ENCODE results near the gene RAB35.

RAB35 gene

DNA sequence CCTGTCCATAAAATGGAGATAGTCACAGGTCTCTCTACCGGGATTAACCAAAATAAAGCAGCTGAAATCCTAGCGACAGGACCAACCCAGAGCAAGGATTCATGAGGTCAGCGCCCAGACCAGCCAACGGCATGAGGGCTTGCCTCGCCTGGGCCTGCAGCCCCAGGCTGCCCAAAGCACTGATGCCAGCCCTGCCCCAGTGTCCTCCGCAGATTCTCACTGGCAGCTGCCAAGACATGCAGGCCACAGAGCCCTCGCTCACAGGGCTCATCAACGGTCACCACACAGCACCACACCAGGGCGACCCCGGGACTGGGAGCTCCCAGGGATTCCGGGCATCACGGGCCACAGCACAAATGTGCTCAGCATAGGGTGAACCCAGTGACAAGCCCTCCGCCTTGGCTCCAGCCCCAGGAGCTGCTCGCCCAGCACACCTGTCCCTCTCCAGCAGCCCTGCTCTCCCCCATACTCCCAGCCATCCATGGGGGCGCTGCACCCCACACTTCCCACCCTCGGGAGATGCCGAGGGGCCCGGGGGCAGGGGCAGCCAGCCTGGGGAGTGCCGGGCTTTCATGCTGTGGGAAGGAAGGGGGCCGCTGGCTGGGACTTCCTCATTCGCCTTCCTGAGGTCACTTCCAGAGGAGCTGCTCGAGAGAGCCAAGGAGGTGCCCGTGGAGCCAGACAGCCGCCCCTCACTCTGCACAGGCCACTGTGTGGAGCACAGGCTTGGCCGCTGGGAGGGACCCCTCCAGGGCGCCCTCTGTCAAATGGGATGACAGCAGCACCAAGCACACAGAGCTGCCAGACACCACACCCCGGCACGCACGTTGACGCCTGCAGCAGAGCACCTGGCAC lies 14.1 kb downstream of the RAB35 start:
- DNase-seq = peak; percentile 55 to 72 (median 59)

GRCh38 chr12:120101617-120102016 lies 14.9 kb downstream of the RAB35 start:
- DNase-seq = no peak

GRCh38 chr12:120101182-120101581 lies 15.4 kb downstream of the RAB35 start:
- DNase-seq = no peak

GRCh38 chr12:120100630-120101029 lies 15.9 kb downstream of the RAB35 start:
- DNase-seq = no peak

DNA sequence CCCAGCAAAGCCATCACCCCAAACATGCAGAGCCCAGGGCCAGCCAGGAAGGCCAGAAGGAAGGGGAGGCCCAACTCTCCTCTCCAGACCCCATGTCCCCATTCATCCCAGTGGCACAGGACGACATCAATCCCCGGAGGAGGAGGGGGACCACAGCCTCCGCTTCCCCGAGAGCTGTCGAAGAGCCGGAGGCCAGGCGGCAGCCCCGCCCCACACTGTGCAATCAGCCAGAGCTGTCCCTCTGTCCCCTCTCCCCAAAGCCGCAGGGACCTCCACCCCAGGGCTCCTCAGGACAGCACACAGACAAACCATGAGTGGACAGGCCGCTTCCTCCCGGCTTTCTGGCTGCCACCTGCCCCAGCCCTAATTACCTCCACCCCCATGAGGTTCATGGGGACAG lies 16.8 kb downstream of the RAB35 start:
- DNase-seq = no peak

DNA sequence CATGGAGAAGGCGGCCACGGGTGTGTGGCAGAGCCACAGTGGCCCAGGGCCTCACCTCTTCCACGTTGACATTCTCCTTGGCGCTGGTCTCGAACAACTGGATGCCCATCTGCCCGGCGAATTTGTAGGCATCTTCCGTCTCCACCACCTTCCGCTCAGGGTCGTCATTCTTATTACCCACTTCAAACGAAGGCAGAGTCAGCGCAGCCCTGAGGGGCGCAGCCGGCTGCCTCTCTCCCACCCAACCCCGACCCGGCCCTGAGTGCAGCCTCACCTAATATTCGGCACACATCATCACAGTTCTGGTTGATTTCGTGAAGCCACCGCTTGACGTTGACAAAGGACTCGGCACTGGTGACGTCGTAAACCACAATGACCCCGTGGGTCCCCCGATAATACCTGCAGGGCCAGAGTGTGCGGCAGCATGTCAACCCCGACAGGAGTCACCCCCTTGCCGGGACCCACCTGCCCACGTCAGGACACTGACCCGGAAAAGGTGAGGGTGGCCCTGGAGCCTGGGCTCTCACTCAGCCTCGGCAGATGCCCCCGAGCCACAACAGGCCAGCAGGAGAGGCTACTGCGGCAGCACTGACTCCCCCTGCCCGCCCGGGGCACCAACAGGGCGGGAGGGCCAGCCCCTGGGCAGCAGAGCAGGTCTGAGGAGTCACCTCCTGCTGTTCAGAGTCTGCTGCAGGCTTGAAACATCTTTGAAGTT lies 17.6 kb downstream of the RAB35 start:
- DNase-seq = no peak

GRCh38 chr12:120096671-120097202 lies 19.8 kb downstream of the RAB35 start:
- DNase-seq = no peak

DNA sequence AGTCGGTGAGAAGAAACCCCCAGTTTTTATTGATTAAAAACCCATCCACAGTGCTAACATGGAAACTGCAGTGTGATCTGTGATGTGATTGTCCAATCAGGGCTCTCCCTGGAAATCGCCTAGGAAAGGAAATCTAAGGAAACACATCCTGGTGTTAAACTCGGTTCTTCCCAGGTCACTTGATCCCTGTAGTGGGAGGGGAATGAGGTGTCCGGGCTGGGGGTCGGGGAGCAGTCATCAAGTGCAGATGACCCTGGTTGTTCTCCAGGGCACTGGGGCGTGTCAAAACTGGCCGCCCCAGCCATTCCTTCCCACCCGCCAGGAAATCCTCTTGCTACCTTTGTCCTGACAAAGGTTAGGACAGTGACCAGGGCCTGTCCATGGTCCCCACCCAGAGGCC lies 20.8 kb downstream of the RAB35 start:
- no peak for DNase-seq

GRCh38 chr12:120095331-120095730 lies 21.2 kb downstream of the RAB35 start:
- no peak for DNase-seq

DNA sequence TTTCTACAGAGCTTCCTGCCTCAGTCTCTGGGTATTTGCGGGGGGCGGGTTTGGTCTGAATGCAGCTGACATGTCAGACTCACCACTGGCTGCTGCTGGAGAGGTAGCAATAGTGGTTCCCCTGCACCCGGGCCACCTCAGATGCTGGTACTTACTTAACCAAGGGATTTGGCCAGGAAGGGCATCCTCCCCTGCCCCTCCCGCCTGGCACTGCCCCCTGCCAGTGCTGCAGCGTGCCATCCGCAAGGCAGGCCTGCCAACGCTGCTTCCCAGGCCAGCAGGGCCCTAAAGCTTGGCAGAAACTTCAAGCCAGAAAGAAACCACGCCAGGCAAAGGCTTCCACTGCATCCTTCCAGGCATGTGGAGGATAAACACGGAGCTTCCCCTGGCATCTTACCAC lies 22.1 kb downstream of the RAB35 start:
- no peak for DNase-seq

DNA sequence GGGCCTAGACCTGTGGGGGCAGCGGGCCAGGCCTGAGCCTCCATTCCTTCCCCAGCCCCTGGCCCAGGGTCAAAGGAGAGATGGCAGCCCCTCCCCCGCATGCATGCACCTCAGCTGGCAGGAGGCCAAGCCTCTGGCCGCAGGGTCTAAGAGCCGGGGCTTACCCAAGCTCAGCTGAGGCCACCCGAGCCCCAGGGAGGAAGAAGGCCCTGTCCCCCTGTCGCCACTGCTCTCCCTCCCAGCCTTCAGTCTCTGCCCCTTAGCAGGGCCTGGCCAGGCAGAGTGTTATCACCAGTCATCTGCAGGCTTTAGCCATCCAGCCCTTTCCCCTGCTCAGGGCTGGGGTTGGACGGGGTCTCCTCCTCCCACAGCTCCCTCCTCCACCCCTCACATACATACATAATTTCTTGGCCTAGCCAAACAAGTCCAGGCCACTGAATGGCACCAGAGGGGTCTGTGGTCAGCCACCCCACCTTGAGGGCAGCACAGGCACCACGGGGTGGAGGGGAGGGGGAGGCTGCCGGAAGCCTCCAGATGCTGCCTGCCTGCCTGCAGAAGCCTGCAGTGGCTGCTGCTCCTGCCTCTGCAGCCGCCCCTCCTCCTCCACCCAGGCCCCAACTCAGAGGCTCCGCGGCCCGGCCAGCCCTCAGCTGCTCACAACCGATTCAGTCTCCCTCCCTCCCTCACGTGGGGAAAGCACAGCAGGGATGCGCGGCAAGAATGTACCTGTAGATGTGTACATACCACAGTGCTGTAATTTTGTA lies 22.8 kb downstream of the RAB35 start:
- DNase-seq = no peak

- DNase-seq = no peak
Measured at GRCh38 chr12:120093336-120093591, 23.3 kb downstream of the RAB35 start.

DNA sequence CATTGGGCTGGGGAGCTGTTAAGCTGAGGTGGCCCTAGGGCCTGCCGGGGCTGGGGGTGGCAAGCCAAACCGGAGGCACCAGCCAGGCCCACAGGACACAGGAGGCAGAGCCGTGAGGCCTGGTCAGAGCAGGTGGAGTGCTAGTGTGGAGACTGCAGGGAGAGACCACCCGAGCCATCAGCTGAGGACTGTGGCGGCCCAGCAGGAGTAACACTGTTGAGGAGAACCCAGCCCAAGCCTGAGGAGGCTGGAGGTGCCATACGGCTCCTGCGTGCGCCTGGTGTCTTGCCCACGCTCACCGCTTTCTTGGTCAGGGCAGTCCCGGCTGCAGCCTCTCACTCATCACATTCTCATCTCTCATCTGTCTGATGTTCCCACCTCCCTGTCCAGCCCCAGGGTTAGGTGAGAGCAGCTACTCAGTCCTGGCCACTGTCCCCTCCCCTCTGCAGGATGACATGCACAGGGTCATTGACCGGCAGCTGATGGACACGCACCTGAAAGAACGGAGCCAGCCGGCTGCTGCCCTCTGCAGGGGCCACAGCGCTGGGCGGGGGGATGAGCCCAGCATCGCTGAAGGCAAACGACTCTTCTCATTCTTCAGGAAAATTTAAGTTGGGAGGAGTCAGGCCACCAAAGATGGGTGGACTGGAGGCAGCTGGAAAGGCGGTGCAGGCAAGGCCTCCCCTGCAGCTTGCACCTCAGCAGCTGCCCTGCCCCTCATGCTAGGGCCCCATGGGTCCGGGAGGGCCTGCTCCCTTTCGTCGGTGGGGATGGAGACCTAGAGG lies 23.8 kb downstream of the RAB35 start:
- no peak for DNase-seq

DNA sequence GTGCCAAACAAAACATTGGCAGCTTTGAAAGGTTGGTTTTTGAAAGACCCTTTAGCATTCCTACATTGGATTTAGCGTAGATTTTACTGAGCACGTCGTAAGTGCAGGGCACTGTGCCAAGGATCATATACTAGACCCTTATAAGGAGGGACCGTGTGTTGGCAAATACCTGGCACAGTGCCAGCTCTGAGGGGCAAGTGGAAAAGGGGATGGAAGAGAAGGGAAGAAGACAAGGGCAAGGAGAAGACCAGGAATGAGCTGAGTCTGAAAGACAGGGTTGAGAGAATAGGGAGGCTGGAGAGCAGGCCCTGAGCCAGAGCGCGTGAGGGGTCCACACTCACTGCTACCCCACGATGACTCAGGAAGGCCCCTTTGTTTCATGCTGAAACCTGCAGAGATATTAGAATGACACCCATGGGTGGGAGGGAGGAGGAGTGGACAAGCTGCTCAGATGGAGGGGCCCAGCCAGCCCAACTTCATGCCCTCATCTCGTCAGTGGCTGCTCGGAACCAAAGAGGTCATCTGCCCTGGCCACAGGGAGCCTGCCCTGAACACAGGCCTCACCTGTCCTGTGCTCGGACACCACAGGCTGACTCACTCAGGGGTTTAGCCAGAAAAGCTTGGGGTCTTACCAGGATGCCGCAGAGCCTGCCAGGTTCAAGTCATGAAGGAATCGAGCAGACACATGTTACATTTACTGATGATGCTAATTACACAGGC lies 25.0 kb downstream of the RAB35 start:
- no peak for DNase-seq

DNA sequence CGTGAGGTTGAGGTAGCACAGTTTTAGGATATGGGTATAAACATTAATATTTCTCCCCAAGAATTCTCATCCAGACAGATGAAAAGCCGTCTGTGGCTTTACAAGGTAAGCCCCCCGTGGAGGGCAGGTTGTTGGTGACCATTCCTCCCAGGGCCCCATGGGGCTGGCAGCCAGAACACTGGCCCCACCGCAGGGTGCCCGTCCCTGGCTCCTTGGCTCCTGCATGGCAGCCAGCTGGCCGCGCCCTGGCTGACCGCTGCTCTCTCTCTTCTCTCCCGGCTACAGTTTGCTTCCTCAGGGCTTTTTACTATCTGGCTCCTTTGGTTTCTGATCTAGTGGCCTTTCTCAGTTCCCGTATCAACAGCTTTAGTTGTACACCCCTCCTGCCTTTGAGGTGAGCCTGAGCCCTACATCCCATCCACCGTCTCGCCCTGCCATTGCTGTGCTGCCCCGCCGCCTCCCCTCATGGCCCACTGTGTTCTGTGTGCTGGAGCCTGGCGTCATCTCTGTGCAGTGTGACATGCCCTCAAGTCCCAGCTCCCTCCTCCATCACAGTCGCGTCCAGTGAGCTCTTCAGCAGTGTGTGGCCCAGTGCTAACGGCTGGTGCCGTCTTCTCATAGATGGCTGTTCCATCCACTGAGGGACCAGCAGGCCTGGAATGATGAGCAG lies 25.8 kb downstream of the RAB35 start:
- no peak for DNase-seq

DNA sequence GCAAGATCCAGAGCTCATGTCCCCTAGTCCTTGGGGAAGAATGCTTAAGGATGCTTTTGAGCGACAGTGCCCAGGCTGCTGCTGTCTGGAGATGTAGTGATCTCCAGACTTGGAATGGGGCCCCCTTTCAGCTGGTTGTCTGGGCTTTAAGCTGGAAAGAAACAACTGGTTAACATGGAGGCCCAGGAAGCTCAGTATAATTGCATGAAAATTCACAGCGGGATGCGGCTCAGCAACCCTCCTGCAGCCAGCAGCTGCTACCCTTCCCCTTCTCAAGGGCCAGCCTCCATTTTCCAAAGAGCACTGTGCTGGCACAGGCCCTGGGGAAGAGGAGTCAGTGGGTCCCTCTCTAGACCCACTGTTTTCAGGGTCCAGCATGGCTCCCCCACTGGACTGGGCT lies 26.3 kb downstream of the RAB35 start:
- no peak for DNase-seq

GRCh38 chr12:120089796-120090195 lies 26.8 kb downstream of the RAB35 start:
- DNase-seq = no peak

DNA sequence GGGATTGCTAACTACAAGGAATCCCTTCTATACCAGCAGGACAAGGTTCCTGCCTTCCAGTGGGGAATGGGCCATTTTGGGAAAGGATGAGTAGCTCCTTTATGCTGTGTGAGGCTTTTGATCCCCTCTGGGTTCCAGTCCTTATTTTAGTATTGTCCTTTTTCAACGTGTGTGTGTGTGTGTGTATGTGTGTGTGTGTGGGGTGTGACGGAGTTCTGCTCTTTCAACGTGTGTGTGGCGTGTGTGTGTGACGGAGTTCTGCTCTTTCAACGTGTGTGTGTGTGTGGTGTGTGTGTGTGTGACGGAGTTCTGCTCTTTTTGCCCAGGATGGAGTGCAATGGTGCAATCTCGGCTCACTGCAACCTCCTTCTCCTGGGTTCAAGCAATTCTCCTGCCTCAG lies 27.4 kb downstream of the RAB35 start:
- DNase-seq = no peak

DNA sequence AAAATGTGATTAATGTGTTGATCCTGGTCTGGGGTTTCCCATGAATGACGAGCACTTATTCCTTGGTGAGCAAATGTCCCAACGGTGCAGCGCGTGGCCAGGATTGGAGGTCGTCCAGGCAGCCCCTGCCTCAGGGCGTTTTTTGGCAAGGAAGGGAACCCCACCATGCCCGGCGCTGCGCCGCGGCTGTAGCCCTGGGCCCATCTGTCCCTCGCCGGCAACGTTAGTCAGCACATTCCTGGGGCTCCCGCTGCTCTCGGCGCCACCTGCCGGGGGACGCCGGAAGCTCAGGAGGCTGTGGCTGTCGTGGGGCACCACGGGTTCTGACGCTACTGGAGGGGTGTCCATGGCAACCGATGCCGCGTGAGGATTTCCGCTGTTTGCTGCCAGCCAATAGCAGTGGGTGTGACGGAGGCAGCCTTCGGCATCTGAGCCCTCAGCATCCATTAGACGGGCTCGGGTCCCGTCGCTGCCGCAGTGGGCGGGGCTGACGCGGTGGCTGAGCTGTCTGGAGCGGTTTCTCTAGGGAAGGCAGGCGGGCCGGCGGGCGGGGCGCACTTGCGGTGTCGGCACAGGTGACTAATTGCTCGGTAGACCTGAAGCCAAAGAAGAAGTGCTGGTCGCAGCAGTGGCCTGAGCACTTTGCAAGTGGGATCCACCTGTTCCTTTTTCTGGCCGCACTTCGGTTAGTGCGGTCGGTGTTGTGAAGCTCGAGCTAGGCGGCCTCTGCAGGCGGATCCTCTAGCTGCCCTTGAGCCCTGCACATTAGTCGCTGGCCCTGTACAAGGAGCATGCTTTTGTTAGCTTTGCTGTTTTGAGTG lies 29.5 kb downstream of the RAB35 start:
- DNase-seq = peak; percentile 97 to 98 (median 98)

DNA sequence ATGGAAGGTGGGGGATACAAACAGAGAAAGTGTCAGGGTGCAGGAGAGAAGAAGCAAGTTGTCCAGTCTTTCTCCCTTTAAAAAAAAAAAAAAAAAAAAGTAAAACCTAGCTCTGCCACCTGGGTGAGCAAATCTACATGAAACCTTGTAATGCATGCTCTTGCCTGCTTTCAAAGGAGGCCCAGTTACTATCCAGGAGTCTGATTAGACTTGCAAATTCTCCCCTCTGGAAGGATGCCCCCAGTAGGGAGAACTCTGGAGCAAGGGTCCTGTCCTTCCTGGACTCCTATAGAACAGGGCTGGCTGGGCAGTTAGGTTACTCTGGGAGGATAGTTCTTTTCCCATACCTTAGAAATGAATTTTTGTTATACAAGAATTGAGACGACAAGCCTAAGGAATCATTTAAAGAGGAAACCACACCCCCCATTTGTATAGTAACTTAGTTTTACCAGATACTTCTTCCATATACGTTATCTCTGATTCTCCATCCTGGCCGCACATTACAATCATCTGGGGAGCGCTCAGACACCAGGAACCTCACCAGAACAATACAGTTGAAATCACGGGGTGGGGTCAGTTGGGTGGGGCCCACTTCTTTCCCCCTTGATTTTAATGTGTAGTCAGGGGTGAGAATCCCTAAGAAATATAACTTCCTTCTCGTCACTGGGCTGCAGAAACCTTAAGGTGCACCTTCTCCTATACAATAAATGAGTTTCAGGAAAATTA lies 30.5 kb downstream of the RAB35 start:
- no peak for DNase-seq
